CD14-positive monocyte (primary cell): Measurements from ENCODE around the gene ITGB3BP. TPM values are rescaled to one million over a fixed set of nuclear protein-coding genes. Genes with fewer than 3 reads are reported as not detected.

Experiments used
- DNase-seq, 3 donors: peaks; one replicate each; pipeline ENCODE4 v3.0.0-alpha.2; 2011 to 2022
- H2AFZ ChIP-seq: 2 replicates; pipeline ENCODE4 v1.6.0; 2012; ENCODE audit warnings: mild to moderate bottlenecking, low read depth, low read length, inconsistent platforms; ENCODE audit not compliant: insufficient read depth, poor library complexity, severe bottlenecking
- H3K27ac ChIP-seq, 2 donors: 1 replicate in 1 of 2; 2 replicates in 1 of 2; pipeline ENCODE4 v1.5.1; 2012 to 2013; ENCODE audit warnings: low read length in 2 of 2, control low read depth in 1 of 2, inconsistent platforms in 1 of 2, low read depth in 1 of 2, mild to moderate bottlenecking in 1 of 2
- H3K27me3 ChIP-seq, 2 donors: one replicate each; pipeline versions ENCODE4 v1.6.0 to v1.6.1; 2011 to 2013; ENCODE audit warnings: low read length in 2 of 2; ENCODE audit not compliant: control insufficient read depth in 2 of 2, insufficient read depth in 2 of 2
- H3K36me3 ChIP-seq, 2 donors: replicated peaks in 1 of 2; 1 replicate in 1 of 2; 2 replicates in 1 of 2; pipeline versions ENCODE4 v1.5.1 to v1.6.1; 2012 to 2013; ENCODE audit warnings: low read length in 2 of 2, control low read depth in 1 of 2, inconsistent platforms in 1 of 2, mild to moderate bottlenecking in 1 of 2; ENCODE audit not compliant: insufficient read depth in 2 of 2, control insufficient read depth in 1 of 2
- H3K4me1 ChIP-seq, 2 donors: 1 replicate in 1 of 2; 2 replicates in 1 of 2; pipeline versions ENCODE4 v1.5.1 to v1.6.1; 2012 to 2013; ENCODE audit warnings: low read length in 2 of 2, control low read depth in 1 of 2, inconsistent platforms in 1 of 2, mild to moderate bottlenecking in 1 of 2, moderate library complexity in 1 of 2; ENCODE audit not compliant: insufficient read depth in 2 of 2, control insufficient read depth in 1 of 2
- H3K4me2 ChIP-seq: replicated peaks from 2 replicates; pipeline ENCODE3; 2012; ENCODE audit warnings: low read length, moderate library complexity, mild to moderate bottlenecking; ENCODE audit not compliant: poor library complexity, severe bottlenecking; ENCODE audit errors: extremely low read depth
- H3K4me3 ChIP-seq, 3 experiments: fragments of 200-600 bp in 1 of 3; sonication (generic) in 1 of 3; replicated peaks in 1 of 3; 1 replicate in 2 of 3; 2 replicates in 1 of 3; pipeline ENCODE4 v1.5.1; 2011 to 2013; ENCODE audit warnings: low read length in 3 of 3, mild to moderate bottlenecking in 3 of 3, control low read depth in 2 of 3, low read depth in 2 of 3, inconsistent platforms in 1 of 3, moderate library complexity in 1 of 3
- H3K79me2 ChIP-seq: 2 replicates; pipeline ENCODE4 v1.6.0; 2012; ENCODE audit warnings: mild to moderate bottlenecking, control low read depth, inconsistent platforms, low read length, moderate library complexity; ENCODE audit not compliant: insufficient read depth
- H3K9ac ChIP-seq: 2 replicates; pipeline ENCODE4 v1.6.0; 2017; ENCODE audit warnings: low read length, mild to moderate bottlenecking; ENCODE audit not compliant: insufficient read depth, poor library complexity, severe bottlenecking
- H3K9me3 ChIP-seq, 2 donors: replicated peaks in 1 of 2; 1 replicate in 1 of 2; 2 replicates in 1 of 2; pipeline versions ENCODE4 v1.5.1 to v1.6.1; 2012 to 2013; ENCODE audit warnings: low read length in 2 of 2, control low read depth in 1 of 2; ENCODE audit not compliant: control insufficient read depth in 1 of 2, insufficient read depth in 1 of 2
- H4K20me1 ChIP-seq: 2 replicates; pipeline ENCODE4 v1.6.0; 2012; ENCODE audit warnings: mild to moderate bottlenecking, low read length, control low read depth, moderate library complexity; ENCODE audit not compliant: insufficient read depth
- H3K27ac Mint-ChIP-seq, 7 donors: one replicate each; pipeline ENCODE4 v1.8.0; 2020; ENCODE audit warnings: mild to moderate bottlenecking in 7 of 7, mixed read lengths in 7 of 7, moderate library complexity in 6 of 7, inconsistent platforms in 2 of 7
- H3K27me3 Mint-ChIP-seq, 3 donors: one replicate each; pipeline ENCODE4 v1.8.0; 2021 to 2022; ENCODE audit warnings: low read depth in 3 of 3, mild to moderate bottlenecking in 3 of 3, mixed read lengths in 3 of 3, moderate library complexity in 3 of 3, inconsistent platforms in 1 of 3
- H3K36me3 Mint-ChIP-seq, 2 donors: one replicate each; pipeline ENCODE4 v1.8.0; 2020; ENCODE audit warnings: mixed read lengths in 2 of 2, inconsistent platforms in 1 of 2, mild to moderate bottlenecking in 1 of 2
- H3K4me1 Mint-ChIP-seq: one replicate; pipeline ENCODE4 v1.8.0; 2020; ENCODE audit warnings: mild to moderate bottlenecking, mixed read lengths
- H3K4me3 Mint-ChIP-seq, 2 donors: one replicate each; pipeline ENCODE4 v1.8.0; 2020; ENCODE audit warnings: mild to moderate bottlenecking in 2 of 2, mixed read lengths in 2 of 2, moderate library complexity in 1 of 2
- H3K9me3 Mint-ChIP-seq, 7 donors: one replicate each; pipeline ENCODE4 v1.8.0; 2020 to 2022; ENCODE audit warnings: mixed read lengths in 7 of 7, mild to moderate bottlenecking in 6 of 7, moderate library complexity in 6 of 7, inconsistent platforms in 2 of 7
- CTCF ChIP-seq: fragments of 200-600 bp; IDR thresholded peaks from one replicate; pipeline ENCODE4 v1.8.0; 2022; ENCODE audit warnings: antibody characterized with exemption, mild to moderate bottlenecking
- WGBS: methylation state at CpG from one replicate; pipeline ENCODE4 v1.1.5; 2013; ENCODE audit warnings: missing lambda C conversion rate; ENCODE audit not compliant: insufficient coverage; 5-methylcytosine and 5-hydroxymethylcytosine counted together
- intact Hi-C, 2 donors: fragments of 100-400 bp; cut with micrococcal nuclease; formaldehyde crosslinking; loops; one replicate each; pipeline versions ENCODE4 v1.15.0 to v1.15.1; 2023
- polyA plus RNA-seq, 3 donors: library from polyadenylated mRNA; depleted of rRNA in 1 of 3; unstranded in 2 of 3; stranded (reverse) in 1 of 3; fragments of 300-500 nt in 2 of 3; fragments of >200 nt in 1 of 3; fragmentation: Illumina TruSeq in 2 of 3; gene quantifications; 1 replicate in 2 of 3; 2 replicates in 1 of 3; pipeline ENCODE4 v1.2.3, GENCODE V29; 2012 to 2021

Gene ITGB3BP
- polyA plus RNA-seq, 3 donors, result 5.2 to 7.0 (median 6.6) TPM

DNA sequence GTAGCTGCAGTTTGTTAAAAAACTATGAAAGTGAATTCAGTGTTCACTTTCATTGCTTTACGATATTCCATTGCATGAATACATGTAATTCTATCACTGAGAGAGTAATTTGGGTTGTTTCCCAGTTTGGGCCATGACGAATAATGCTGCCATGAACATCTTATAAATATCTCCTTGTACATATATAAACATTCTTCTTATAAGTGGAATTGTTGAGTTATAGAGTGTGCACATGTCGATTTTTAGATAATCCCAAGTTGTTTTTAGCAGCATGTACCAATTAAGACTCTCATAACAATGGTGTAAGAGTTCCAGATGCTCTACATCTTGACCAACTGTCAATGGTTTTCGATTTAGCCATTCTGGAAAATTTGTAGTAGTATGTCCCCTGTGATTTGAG lies 114.7 kb downstream of the ITGB3BP start:
- H4K20me1 ChIP-seq, result no peaks in the 10 kb centered on the region
- no peaks in the 10 kb centered on the region for H3K27me3 ChIP-seq
- H2AFZ ChIP-seq, result no peak overlapping the region
- H3K4me3 ChIP-seq, result no peak overlapping the region
- no peaks in the 10 kb centered on the region for H3K4me1 ChIP-seq
- Mint-ChIP-seq H3K27me3 (no peaks in the 10 kb centered on the region), H3K27ac (no peak overlapping the region), H3K4me1 (peaks cover 1% of the 10 kb centered on the region), H3K9me3 (no peaks in the 10 kb centered on the region), H3K36me3 (peaks cover 46 to 49% of the 10 kb centered on the region in 2 donors), H3K4me3 (no peak overlapping the region)
- no peaks in the 10 kb centered on the region for H3K79me2 ChIP-seq
- intact Hi-C loops, result no loop called here
- H3K9me3 ChIP-seq, result no peaks in the 10 kb centered on the region
- peaks cover 32 to 78% of the 10 kb centered on the region in 2 donors for H3K36me3 ChIP-seq
- H3K27ac ChIP-seq, result no peak overlapping the region
- WGBS, result no CpG with 5 or more reads among the region's 4 CpGs
- H3K9ac ChIP-seq, result no peak overlapping the region
- H3K4me2 ChIP-seq, result no peak overlapping the region
- no peak for DNase-seq
- TF ChIP-seq CTCF, result no peak

GRCh38 chr1:63407002-63407401 lies 116.0 kb downstream of the ITGB3BP start:
- Mint-ChIP-seq H3K4me1 (peaks cover 2% of the 10 kb centered on the region), H3K9me3 (no peaks in the 10 kb centered on the region), H3K36me3 (peaks cover 42 to 43% of the 10 kb centered on the region in 2 donors), H3K27me3 (no peaks in the 10 kb centered on the region), H3K4me3 (no peak overlapping the region), H3K27ac (no peak overlapping the region)
- no peak overlapping the region for H3K27ac ChIP-seq
- intact Hi-C loops, result no loop called here
- H3K36me3 ChIP-seq, result peaks cover 24 to 67% of the 10 kb centered on the region in 2 donors
- H3K79me2 ChIP-seq, result no peaks in the 10 kb centered on the region
- H4K20me1 ChIP-seq, result no peaks in the 10 kb centered on the region
- H3K4me3 ChIP-seq, result no peak overlapping the region
- H3K27me3 ChIP-seq, result no peaks in the 10 kb centered on the region
- TF ChIP-seq CTCF, result no peak
- no peaks in the 10 kb centered on the region for H3K9me3 ChIP-seq
- H3K9ac ChIP-seq, result no peak overlapping the region
- H2AFZ ChIP-seq, result no peak overlapping the region
- no peak for DNase-seq
- no peak overlapping the region for H3K4me2 ChIP-seq
- no peaks in the 10 kb centered on the region for H3K4me1 ChIP-seq
